Measurements from ENCODE around the gene BRF1. TPM values are rescaled to one million over a fixed set of nuclear protein-coding genes. Genes with fewer than 3 reads are reported as not detected.

Gene BRF1
- total and polyA plus RNA-seq, 2 of the 8 experiments (the other 6 are each of a cell fraction or from before 2014, with no cell fraction given) = 7.7 to 18.3 TPM

- ChIA-PET POLR2A (ENCODE audit: partially characterized antibody) (interaction anchor here (0.6 to 1.5 kb wide), 4 partner anchors 10 to 54 kb away, joined by 3 read pairs; partner anchors contain the start of gene BTBD6), CTCF (ENCODE audit: partially characterized antibody) (interaction anchor here (0.9 to 3.1 kb wide), 16 partner anchors 10 to 287 kb away, joined by 3 to 25 read pairs (median 6); partner anchors contain the start of gene JAG2)
- Histone ChIP-seq H2BK12ac (ENCODE audit: low read depth, low read length) (peak overlapping the region; percentile 50; the same call in 1 of the 2 replicates), H2AFZ (ENCODE audit: low read length) (no peak overlapping the region), H3K4me3 (ENCODE audit: extremely low read depth in 1 of 4, insufficient read depth in 2 of 4, low read depth in 3 of 4, low read length in 4 of 4) (no peak overlapping the region), H3K9me3 (ENCODE audit: insufficient read depth in 2 of 2, low read depth in 1 of 2, low read length in 1 of 2) (no peaks in the 10 kb centered on the region), H2BK15ac (ENCODE audit: low read length) (peak overlapping the region; percentile 81; the same call in 1 of the 2 replicates), H3K18ac (ENCODE audit: extremely low read depth, low read length) (no peak overlapping the region), H2BK120ac (replicated peaks; ENCODE audit: low read depth, low read length) (no peak overlapping the region), H3K36me3 (ENCODE audit: control insufficient read depth in 2 of 4, insufficient read depth in 4 of 4, low read length in 3 of 4) (no peaks in the 10 kb centered on the region), H2BK5ac (ENCODE audit: low read depth, low read length) (peak overlapping the region; percentile 71; the same call in 1 of the 2 replicates), H3K56ac (replicated peaks; ENCODE audit: insufficient read length, low read depth, low read length) (no peak overlapping the region), H3K27me3 (replicated peaks in 1 of 4; ENCODE audit: control insufficient read depth in 3 of 4, extremely low read depth in 1 of 4, insufficient read depth in 3 of 4, low read length in 3 of 4) (peaks cover 0 to 37% (median 19%) of the 10 kb centered on the region in 4 experiments; a peak in 5 of 7 replicates), H3K4me1 (replicated peaks in 1 of 4; ENCODE audit: control insufficient read depth in 3 of 4, insufficient read depth in 4 of 4, low read length in 3 of 4) (peaks cover 0 to 18% (median 9%) of the 10 kb centered on the region in 4 experiments; a peak in 5 of 7 replicates), H3K4me2 (ENCODE audit: insufficient read depth in 1 of 2, low read depth in 2 of 2, low read length in 2 of 2) (no peak overlapping the region), H3K4ac (replicated peaks; ENCODE audit: insufficient read length, low read depth, low read length) (no peak overlapping the region), H3K23ac (ENCODE audit: insufficient read length) (no peak overlapping the region), H4K5ac (ENCODE audit: insufficient read length, low read depth, low read length) (no peak overlapping the region), H4K20me1 (replicated peaks in 1 of 2; ENCODE audit: control insufficient read depth in 1 of 2, insufficient read depth in 2 of 2, low read length in 2 of 2) (peaks cover 0 to 2% of the 10 kb centered on the region in 2 experiments), H2AK5ac (ENCODE audit: low read depth, low read length) (0 out of 2 replicates have a peak overlapping the region, but pooled peaks have one; percentile 65), H4K8ac (ENCODE audit: extremely low read depth, insufficient read depth, low read length) (peak overlapping the region; percentile 57; the same call in 1 of the 2 replicates), H3K79me2 (ENCODE audit: control insufficient read depth in 1 of 2, insufficient read depth in 2 of 2, low read length in 2 of 2) (no peaks in the 10 kb centered on the region), H4K91ac (replicated peaks; ENCODE audit: insufficient read length, low read length) (peak overlapping the region; percentile 73), H3K27ac (ENCODE audit: low read depth, low read length) (no peak overlapping the region), H3K23me2 (ENCODE audit: low read depth, low read length) (peaks cover 4% of the 10 kb centered on the region; the same call in 1 of the 2 replicates), H3K9ac (replicated peaks in 1 of 4; ENCODE audit: extremely low read depth in 1 of 4, low read depth in 3 of 4, low read length in 3 of 4) (no peak overlapping the region), H2BK20ac (ENCODE audit: low read length) (peak overlapping the region; percentile 21; the same call in 1 of the 2 replicates), H3K79me1 (ENCODE audit: low read depth, low read length) (no peaks in the 10 kb centered on the region), H3K14ac (ENCODE audit: insufficient read length) (no peak overlapping the region)
- no peak for FAIRE-seq
- whole genome bisulfite sequencing, 2 experiments (ENCODE audit: extremely low coverage in 1 of 2, insufficient coverage in 1 of 2, insufficient read length in 1 of 2, insufficient replicate concordance in 2 of 2, low coverage in 1 of 2, low lambda C conversion rate in 2 of 2, missing lambda C conversion rate in 1 of 2) = 89% methylated on average over 17 of the region's 17 CpGs; no CpG with 5 or more reads in 1 of the 2 experiments
- DNase-seq (ENCODE audit: low read depth in 1 of 2, low spot score in 2 of 2) = no peak
- TF ChIP-seq JUND (IDR thresholded peaks at IDR 0.05; ENCODE audit: low read length) (no peak), USF2 (IDR thresholded peaks at IDR 0.05; ENCODE audit: low read length) (no peak), TEAD4 (IDR thresholded peaks at IDR 0.05; ENCODE audit: low read depth, low read length) (no peak), RXRA (IDR thresholded peaks at IDR 0.05; ENCODE audit: insufficient read depth, low read depth, low read length) (no peak), CHD1 (IDR thresholded peaks at IDR 0.05; ENCODE audit: low read depth, low read length) (no peak), BCL11A (IDR thresholded peaks at IDR 0.05; ENCODE audit: low read depth in 2 of 2, low read length in 2 of 2) (no peak), SIX5 (IDR thresholded peaks at IDR 0.05; ENCODE audit: low read depth, low read length) (no peak), CEBPB (IDR thresholded peaks at IDR 0.05; ENCODE audit: low read depth, low read length) (no peak), KDM1A (IDR thresholded peaks at IDR 0.05; ENCODE audit: borderline replicate concordance, low read length) (no peak), SAP30 (IDR thresholded peaks at IDR 0.05; ENCODE audit: insufficient read depth, insufficient replicate concordance, low read length) (no peak), CHD2 (IDR thresholded peaks at IDR 0.05; ENCODE audit: low read length) (no peak)
These were observed 106.7 kb downstream of the BRF1 start for GRCh38 chr14:105193916-105194782.
